Smooth muscle cell (in vitro differentiated cells): ENCODE measurements around the gene SEMA4A. TPM values are rescaled to one million over a fixed set of nuclear protein-coding genes. Genes with fewer than 3 reads are reported as not detected.

Source experiments
- DNase-seq: peaks from one replicate; lab custom pipeline; 2025; ENCODE audit not compliant: unreplicated experiment; lab: John Stamatoyannopoulos, UW
- H2AFZ ChIP-seq: fragments of 200-600 bp; sonication (generic); 2 replicates; pipeline ENCODE4 v1.6.0; 2016; ENCODE audit warnings: antibody characterized with exemption, low read depth, mild to moderate bottlenecking
- H3F3A ChIP-seq: fragments of 200-600 bp; sonication (generic); 2 replicates; pipeline ENCODE4 v1.6.0; 2017; ENCODE audit warnings: antibody characterized with exemption, low read depth
- H3K27ac ChIP-seq: fragments of 200-600 bp; sonication (generic); 2 replicates; pipeline ENCODE4 v1.5.1; 2016; ENCODE audit warnings: low read depth, mild to moderate bottlenecking
- H3K27me3 ChIP-seq: fragments of 200-600 bp; sonication (generic); 2 replicates; pipeline ENCODE4 v1.6.1; 2016; ENCODE audit warnings: low read depth, mild to moderate bottlenecking
- H3K36me3 ChIP-seq: fragments of 200-600 bp; sonication (generic); 2 replicates; pipeline ENCODE4 v1.5.1; 2016; ENCODE audit warnings: low read depth
- H3K4me1 ChIP-seq: fragments of 200-600 bp; sonication (generic); 2 replicates; pipeline ENCODE4 v1.5.1; 2016; ENCODE audit warnings: low read depth
- H3K4me2 ChIP-seq: fragments of 200-600 bp; sonication (generic); 2 replicates; pipeline ENCODE4 v1.6.0; 2016; ENCODE audit warnings: mild to moderate bottlenecking
- H3K4me3 ChIP-seq: fragments of 200-600 bp; sonication (generic); 2 replicates; pipeline ENCODE4 v1.5.1; 2016; ENCODE audit warnings: mild to moderate bottlenecking
- H3K79me2 ChIP-seq: fragments of 200-600 bp; sonication (generic); 2 replicates; pipeline ENCODE4 v1.6.0; 2016; ENCODE audit warnings: low read depth, mild to moderate bottlenecking
- H3K9ac ChIP-seq: fragments of 200-600 bp; sonication (generic); 2 replicates; pipeline ENCODE4 v1.6.0; 2016; ENCODE audit warnings: low read depth
- H3K9me3 ChIP-seq: fragments of 200-600 bp; sonication (generic); replicated peaks from 2 replicates; pipeline ENCODE4 v1.5.1; 2016; ENCODE audit warnings: low read depth
- H4K20me1 ChIP-seq: fragments of 200-600 bp; sonication (generic); 2 replicates; pipeline ENCODE4 v1.6.0; 2016; ENCODE audit warnings: low read depth
- CTCF ChIP-seq: fragments of 200-600 bp; sonication (generic); IDR thresholded peaks from 2 replicates; pipeline ENCODE4 v1.5.1; 2017; ENCODE audit warnings: borderline replicate concordance, mild to moderate bottlenecking, antibody characterized with exemption; ENCODE audit not compliant: insufficient read depth, poor library complexity, severe bottlenecking
- WGBS: methylation state at CpG from one replicate; pipeline ENCODE4 v1.1.7; 2016; ENCODE audit warnings: low lambda C conversion rate; 5-methylcytosine and 5-hydroxymethylcytosine counted together
- polyA plus RNA-seq: library from polyadenylated mRNA; unstranded; fragments of >200 nt; fragmentation: Nextera tagmentation; extraction: Ambion mirVana; gene quantifications from 2 replicates; pipeline ENCODE4 v1.2.1, GENCODE V29; 2016
- total RNA-seq: library from RNA; depleted of rRNA; stranded (reverse); fragments of >200 nt; gene quantifications from 2 replicates; pipeline ENCODE4 v1.2.3, GENCODE V29; 2014

Gene SEMA4A
- total and polyA plus RNA-seq, 2 experiments from 2014 or later = 2.1 to 2.2 TPM

GRCh38 chr1:156122086-156122485, 31.3 kb upstream of the SEMA4A start:
- peaks cover 57% of the 10 kb centered on the region for H3K4me1 ChIP-seq
- H3K79me2 ChIP-seq = peaks cover 88% of the 10 kb centered on the region
- H3K4me3 ChIP-seq = peak overlapping the region; percentile 31
- H3K9ac ChIP-seq = peak overlapping the region; percentile 98
- no peak overlapping the region for H2AFZ ChIP-seq
- no peaks in the 10 kb centered on the region for H3K27me3 ChIP-seq
- no peaks in the 10 kb centered on the region for H3K9me3 ChIP-seq
- DNase-seq = no peak
- TF ChIP-seq CTCF = no peak
- H4K20me1 ChIP-seq = peaks cover 79% of the 10 kb centered on the region
- WGBS = 85% methylated on average over 4 of the region's 4 CpGs
- peak overlapping the region; percentile 100 for H3K27ac ChIP-seq
- peak overlapping the region; percentile 88 for H3K4me2 ChIP-seq
- H3K36me3 ChIP-seq = no peaks in the 10 kb centered on the region
- H3F3A ChIP-seq = peaks cover 58% of the 10 kb centered on the region

- H3K36me3 ChIP-seq = no peaks in the 10 kb centered on the region
- H3K79me2 ChIP-seq = peaks cover 84% of the 10 kb centered on the region
- no peak overlapping the region for H2AFZ ChIP-seq
- H4K20me1 ChIP-seq = peaks cover 78% of the 10 kb centered on the region
- H3K4me2 ChIP-seq = peak overlapping the region; percentile 88
- WGBS = 21% methylated on average over 14 of the region's 14 CpGs
- no peak for DNase-seq
- H3K27me3 ChIP-seq = no peaks in the 10 kb centered on the region
- peaks cover 58% of the 10 kb centered on the region for H3K4me1 ChIP-seq
- H3K9ac ChIP-seq = peak overlapping the region; percentile 98
- peak overlapping the region; percentile 31 for H3K4me3 ChIP-seq
- peak overlapping the region; percentile 100 for H3K27ac ChIP-seq
- no peak for TF ChIP-seq CTCF
- no peaks in the 10 kb centered on the region for H3K9me3 ChIP-seq
- peaks cover 56% of the 10 kb centered on the region for H3F3A ChIP-seq
Measured at GRCh38 chr1:156122519-156123355, 30.6 kb upstream of the SEMA4A start.

GRCh38 chr1:156123356-156124196, 29.8 kb upstream of the SEMA4A start:
- H3F3A ChIP-seq = peaks cover 55% of the 10 kb centered on the region
- peak; percentile 41 for TF ChIP-seq CTCF
- H3K4me3 ChIP-seq = peak overlapping the region; percentile 31
- H3K27me3 ChIP-seq = no peaks in the 10 kb centered on the region
- H3K36me3 ChIP-seq = no peaks in the 10 kb centered on the region
- no peaks in the 10 kb centered on the region for H3K9me3 ChIP-seq
- no peak overlapping the region for H2AFZ ChIP-seq
- H3K27ac ChIP-seq = peak overlapping the region; percentile 100
- H3K4me2 ChIP-seq = peak overlapping the region; percentile 88
- WGBS = 23% methylated on average over 14 of the region's 14 CpGs
- peak; percentile 78 for DNase-seq
- H3K9ac ChIP-seq = peak overlapping the region; percentile 98
- H3K4me1 ChIP-seq = peaks cover 66% of the 10 kb centered on the region
- H4K20me1 ChIP-seq = peaks cover 78% of the 10 kb centered on the region
- H3K79me2 ChIP-seq = peaks cover 83% of the 10 kb centered on the region
